GM19025 (cell line): Measurements from ENCODE around the gene MAMDC4.
"Not testable (repeated sequence)": the region's sequence is repeated elsewhere in the genome, so short reads cannot be mapped to it uniquely, and the experiment has no call there.

ENCODE experiments used
- ATAC-seq: cut with Tn5 transposase; IDR thresholded peaks from one replicate; pipeline ENCODE4 v1.9.1; 2021; ENCODE audit warnings: mild to moderate bottlenecking, low read depth, moderate library complexity; ENCODE audit not compliant: unreplicated experiment

Gene MAMDC4

DNA sequence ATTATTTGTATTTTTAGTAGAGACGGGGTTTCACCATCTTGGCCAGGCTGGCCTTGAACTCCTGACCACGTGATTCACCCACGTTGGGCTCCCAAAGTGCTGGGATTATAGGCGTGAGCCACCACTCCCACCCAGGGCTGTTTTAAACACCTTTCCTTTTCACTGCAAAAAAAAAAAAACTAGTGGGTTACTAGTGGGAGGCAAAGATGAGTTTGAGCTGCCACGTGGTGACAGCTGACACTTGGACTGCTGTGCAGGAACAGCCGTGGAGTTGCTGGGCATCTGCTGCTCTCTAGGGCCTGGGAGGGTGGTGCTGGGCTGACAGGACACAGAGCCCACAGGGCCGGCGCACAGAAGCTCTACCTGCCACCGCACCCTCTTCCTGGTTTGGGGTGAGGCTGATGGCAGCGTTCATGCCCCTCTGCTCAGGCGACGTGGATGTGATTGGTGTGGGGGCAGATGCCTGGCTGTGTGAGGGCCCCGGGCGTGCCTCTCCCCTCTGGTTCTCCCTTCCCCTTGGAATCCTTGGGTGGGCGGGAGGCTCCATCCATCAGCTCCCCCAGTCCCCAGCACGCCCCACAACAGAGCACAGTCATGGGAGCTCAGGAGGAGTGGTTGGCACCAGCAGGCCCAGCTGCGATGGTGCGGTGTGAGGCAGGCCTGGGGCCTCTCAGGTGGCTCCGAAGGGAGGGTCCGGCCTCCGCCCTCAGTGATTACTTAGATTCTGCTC, 27.5 kb upstream of the MAMDC4 start:
- no peak for ATAC-seq

DNA sequence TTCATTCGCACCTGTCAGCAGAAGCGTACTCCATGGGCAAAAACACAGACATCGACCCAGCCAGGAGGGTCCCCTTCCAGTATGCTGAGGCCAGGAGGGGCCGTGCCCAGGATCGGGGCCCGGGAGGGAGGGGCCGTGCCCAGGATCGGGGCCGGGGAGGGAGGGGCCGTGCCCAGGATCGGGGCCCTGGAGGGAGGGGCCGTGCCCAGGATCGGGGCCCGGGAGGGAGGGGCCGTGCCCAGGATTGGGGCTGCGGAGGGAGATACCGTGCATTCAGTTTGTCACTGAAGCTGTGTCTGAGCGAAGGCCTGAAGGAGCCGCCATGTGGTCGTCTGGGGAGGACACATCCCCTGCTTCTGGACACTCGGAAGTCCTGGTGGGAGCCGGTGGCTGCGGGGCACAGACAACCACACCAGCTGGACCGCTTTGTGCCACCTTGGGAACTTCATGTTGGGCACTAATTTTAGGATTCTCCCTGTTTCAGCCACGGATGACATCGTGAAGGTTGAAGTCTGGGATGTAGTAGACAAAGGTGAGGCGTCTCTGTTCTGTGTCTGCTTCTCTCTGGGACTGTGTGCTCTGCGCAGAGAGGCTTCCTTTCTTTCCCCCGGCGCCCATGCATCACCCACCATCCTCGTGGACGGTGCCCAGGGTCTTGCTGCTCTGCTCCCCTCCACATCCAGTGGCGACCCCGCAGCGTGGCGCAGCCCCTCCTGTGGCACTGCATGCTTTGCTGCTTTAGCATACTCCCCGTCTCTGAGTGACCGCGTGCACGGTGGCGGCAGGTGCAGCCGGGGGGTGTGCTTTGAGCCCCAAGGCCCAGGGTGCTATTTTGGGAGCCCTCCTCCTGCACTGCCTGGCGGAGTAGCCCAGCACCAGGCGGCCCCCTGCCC, 26.6 kb upstream of the MAMDC4 start:
- no peak for ATAC-seq

DNA sequence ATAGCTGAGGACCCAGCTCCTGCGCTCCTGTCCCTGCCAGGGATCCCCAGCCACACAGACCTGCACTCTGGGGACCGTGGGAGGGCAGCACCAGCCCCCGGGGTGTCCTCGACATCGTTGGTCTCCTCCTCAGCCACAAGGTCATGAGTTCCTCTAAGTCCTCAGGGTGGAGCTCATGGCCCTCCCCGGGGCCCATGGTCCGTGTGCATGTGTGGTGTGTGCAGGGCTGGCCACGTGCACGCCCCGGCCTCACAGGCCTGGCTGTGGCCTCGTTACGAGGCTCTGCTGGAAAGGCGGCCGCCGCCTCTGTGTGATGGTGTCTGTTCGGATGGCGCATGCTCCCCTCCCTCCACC, 26.0 kb upstream of the MAMDC4 start:
- ATAC-seq: no peak

DNA sequence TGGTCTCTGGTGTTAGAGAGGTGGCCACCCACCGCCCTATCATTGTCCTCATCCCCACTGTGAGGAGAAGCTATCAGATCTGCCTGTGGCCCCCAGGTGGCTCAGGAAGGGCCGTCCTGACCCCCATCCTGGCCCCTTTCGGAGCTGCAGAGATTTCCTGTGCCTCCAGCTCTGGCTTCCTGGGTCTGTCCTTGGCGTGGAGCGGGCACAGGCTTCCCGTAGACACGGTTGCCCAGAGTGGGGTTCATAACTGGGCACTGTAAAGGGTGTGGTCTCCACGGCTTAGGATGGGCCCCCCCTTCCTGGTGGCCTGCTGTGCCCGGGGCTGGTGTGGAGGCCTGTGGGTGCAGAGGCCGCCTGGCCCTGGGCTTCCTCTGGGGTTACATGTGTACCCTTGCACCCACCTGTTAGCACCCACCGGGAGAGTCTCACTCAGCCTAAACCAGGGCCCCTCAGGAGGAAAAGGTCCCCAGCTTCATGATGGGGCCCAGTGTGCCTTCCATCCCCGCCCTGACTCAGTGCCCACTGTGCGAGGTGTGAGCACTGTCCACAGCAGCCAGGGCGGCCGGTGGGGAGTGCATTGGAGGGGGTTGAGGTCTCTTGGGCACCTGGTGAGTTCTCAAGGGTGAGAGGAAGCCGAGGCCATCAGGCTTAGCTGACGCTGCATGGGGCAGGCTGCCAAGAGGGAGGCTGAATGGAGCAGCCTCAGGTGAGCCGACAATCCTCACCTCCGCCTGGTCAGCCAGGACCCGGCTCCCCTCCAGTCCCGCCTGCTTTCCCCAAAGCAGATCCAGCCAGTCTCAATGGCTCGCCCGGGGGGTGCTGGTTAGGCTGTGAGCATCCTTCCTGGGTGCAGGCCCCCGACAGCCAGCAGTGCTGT, 25.2 kb upstream of the MAMDC4 start:
- no peak for ATAC-seq

DNA sequence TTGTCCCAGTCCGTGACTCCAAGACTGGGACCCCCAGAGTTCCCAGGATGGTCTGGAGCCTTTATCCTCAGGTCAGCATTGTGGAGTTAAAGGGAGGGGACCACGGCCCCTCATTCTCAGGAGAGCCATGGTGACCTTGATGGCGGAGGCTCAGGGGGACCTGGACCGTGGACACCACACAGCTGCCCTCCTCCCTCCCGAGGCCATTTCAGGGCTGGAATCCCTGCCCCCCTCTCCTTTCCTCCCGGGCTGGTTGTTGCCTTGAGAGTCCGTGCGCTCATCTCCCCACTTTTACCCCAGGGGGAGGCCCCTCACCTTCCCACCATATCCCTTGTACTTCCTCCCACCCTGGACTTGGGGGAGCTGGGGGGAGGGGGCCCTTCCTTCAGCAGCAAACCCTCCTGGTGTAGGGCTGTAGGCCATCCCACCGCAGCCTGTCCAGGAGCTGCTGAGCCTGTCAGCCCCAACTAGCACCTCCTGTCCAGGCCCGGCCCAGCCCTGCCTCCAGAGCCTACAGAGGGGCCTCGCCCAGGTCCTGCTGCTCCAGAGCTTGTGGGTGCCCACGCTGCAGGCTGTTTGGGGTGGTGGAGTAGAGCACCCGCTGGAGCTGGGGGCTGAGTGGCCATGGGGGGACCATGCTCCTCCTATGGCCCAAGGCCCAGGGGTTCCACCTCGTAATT, 24.2 kb upstream of the MAMDC4 start:
- no peak for ATAC-seq

DNA sequence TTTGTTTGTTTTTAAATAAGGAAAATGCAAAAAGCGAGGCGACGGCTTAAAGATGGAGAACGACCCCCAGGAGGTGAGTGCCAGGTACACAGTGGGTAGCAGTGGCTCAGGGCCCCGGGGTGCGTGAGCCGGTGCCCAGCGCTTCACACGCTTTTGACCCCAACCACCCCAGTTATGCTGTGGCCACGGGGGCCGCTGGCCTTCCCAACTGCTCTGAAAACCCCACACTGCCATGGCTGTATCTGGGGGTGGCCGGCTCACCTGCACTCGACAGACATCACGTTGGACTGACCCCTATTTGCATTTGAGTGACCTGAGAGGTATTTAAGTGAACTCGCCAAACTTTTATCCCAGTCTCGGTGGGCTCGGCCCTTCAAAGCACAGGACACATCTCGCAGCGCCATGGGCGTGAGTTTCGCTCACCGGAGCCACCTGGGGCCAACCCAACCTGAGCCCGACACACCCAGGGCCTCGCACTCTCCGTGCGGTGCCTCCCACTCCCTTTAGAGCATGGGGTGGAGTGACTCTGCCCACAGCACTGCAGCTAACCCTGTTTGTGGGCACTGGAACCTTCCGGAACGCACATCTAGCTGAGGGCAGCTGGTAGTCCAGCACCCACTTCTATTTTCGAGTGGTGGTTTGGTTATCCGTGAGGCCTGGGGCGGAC, 23.5 kb upstream of the MAMDC4 start:
- no peak for ATAC-seq

DNA sequence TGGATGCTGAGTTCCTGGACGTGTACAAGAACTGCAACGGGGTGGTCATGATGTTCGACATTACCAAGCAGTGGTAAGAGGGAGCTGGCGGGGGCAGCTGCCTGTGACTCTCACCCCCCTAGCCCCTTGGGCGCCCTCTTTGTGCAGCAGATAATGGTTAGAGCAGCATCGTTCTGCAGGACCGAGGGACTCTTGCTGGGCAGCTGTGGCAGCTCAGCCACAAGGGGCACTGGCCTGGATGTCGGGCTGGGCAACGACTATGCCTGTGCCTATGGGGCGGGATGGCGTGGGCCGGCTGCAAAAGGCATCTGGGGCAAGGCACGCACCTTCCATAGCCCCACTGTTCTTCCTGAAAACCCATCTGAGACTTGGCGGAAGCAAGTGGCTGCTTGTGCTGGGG, 22.7 kb upstream of the MAMDC4 start:
- no peak for ATAC-seq

DNA sequence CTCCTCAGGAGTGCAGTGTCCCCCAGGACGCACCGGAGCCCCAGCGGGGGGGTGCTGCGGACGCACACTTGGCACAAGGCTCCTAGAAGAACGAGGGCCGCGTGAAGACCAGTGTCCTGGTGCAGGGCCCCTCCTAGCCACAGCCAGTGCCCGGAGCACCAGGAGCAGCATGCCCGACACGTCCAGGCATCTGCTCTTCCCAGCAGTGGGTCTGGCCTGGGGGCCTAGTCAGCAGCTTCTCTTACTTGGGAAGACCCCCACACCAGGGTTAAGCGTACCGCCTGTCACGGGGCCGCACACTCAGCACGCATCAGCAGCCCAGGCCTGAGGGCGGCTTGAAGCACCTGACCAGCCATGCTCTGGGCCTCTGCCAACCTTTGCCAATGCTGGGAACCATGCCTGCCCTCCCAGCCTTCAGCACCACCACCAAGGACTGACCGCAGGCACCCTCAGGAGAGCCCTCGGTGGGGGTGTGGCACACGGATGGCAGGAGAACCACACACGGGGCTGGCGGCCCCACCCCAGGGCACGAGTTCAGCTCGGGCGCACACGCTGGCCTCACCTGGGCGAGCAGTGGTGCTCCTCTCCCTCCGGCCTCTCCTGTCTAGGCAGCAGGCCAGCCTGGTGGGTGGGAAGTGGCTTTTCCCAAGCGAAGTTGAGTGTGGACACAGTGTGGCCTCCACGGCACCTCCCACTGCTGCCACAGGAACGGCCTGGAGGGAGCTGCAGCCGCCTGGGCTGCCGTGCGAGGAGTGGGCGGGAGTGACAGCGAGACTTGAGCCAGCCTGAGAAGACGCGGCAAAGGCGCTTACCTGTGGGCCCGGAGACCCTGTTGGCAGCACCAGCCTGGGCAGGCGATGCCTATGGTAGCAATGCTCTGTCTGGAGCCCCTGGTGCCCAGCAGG, 21.9 kb upstream of the MAMDC4 start:
- no peak for ATAC-seq

DNA sequence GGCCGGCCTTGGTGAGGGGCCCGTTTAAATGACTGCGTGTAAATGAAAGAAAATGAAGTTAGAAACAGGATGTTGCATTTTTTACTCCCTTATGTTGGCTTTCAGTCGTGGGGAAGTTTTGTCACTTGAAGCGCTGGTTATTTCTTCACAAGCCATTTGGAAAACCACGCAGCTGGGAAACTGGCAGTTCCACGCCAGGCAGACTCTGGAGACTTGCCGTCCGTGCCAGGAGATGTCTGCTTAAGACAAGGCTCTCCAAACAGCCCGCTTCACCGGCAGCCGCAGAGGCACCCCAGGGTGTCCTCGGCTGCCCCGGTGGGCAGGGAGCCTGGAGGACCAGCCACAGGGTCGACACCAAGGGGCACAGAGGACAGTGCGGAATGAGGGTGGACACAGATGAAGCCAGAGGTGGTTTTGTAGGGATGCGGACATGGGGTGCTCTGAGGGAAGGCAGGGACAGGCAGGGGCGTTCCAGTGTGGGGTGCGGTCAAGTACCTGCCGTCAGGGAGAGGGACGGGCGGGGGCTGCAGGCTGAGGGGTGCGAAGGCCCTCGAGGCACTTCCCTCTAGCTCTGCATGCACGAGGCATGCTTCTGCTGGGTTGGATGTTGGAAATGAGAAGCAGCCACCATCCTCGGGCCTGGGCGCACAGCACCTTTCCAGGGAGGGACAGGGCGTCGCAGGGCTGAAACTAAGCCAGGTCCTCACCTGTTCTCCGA, 21.0 kb upstream of the MAMDC4 start:
- ATAC-seq: no peak

DNA sequence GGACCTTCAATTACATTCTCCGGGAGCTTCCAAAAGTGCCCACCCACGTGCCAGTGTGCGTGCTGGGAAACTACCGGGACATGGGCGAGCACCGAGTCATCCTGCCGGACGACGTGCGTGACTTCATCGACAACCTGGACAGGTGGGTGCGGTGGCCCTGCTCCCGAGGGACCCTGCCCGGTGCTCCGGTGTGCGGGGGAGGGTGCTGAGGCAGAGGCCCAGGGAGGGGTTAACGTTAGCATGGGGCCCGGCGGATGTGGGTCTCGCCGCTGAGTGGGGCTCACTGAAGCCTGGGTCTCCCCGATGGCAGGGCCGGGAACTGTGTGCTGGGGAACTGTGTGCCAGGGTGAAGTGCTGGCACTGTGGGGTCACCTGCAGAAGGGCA, 20.4 kb upstream of the MAMDC4 start:
- no peak for ATAC-seq

DNA sequence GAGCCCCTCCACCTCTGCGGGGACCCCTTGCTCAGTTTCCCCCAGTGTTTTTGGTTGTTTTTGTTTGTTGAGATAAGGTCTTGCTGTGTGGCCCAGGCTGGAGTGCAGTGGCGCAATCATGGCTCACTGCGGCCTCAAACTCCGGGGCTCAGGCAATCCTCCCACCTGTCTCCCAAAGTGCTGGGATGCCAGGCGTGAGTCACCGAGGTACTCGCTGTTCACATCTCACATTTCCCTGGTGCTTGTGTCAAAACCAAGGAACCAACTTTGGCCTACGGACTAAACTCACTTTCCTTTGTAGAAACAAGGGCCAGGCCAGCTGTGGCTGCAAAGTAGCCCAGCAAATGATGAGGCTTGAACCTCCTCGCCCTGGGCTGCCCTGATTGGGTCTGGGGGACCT, 19.6 kb upstream of the MAMDC4 start:
- ATAC-seq: no peak

DNA sequence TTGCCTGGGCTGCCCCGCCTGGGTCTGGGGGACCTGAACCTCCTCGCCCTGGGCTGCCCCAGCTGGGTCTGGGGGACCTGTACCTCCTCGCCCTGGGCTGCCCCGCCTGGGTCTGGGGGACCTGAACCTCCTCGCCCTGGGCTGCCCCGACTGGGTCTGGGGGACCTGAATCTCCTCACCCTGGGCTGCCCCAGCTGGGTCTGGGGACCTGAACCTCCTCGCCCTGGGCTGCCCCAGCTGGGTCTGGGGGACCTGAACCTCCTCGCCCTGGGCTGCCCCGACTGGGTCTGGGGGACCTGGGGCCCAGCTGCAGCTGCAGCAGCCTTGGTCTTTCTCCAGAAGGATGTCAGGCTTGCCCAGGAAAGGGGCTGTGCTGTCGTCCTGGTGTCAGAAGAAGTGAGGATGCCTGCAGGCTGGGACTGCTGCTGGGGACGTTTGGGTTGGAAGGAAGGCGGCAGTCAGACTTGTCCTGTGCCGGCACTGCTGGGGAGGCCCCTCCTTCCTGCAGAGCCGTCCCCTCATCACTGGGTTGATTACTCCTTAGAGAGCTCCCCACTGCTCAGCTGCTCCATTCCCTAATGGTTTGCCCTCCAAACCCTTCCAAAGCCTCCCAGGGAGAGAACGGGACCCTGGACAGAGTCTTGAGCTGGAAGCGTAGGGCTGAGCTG, 18.6 kb upstream of the MAMDC4 start:
- ATAC-seq: not testable (repeated sequence)

DNA sequence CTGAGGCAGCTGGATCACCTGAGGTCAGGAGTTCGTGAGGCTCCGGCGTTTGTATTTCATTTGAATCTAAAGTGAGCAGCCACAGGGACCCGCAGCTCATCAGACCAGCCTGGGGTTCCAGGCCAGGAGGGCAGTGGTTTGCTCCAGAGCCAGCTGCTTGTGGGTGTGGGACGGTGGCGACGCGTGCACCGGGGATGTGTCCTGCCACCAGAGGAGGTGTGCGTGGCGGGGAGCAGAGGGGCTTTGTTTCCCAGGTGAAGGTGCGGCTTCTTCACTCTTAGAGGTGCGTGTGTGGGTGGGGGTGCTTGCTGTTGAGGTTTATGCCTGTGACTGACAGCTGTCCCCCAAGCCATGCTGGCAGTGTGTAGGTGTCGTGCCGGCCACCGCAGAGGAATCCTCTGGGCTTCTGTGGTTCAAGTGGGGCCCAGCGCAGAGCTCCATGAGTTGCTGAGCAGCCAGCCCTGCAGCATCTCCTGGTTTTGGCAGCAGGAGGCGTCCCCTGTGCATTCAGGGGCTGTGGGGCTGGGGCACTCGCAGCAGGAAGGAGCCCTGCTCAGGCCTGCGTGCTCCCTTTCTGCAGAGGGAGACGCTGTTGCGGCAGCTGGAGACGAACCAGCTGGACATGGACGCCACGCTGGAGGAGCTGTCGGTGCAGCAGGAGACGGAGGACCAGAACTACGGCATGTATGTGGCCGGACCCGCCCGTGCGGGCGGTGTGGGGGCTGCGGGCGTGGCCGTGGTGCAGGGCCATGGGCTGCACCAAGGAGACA, 16.8 kb upstream of the MAMDC4 start:
- no peak for ATAC-seq

DNA sequence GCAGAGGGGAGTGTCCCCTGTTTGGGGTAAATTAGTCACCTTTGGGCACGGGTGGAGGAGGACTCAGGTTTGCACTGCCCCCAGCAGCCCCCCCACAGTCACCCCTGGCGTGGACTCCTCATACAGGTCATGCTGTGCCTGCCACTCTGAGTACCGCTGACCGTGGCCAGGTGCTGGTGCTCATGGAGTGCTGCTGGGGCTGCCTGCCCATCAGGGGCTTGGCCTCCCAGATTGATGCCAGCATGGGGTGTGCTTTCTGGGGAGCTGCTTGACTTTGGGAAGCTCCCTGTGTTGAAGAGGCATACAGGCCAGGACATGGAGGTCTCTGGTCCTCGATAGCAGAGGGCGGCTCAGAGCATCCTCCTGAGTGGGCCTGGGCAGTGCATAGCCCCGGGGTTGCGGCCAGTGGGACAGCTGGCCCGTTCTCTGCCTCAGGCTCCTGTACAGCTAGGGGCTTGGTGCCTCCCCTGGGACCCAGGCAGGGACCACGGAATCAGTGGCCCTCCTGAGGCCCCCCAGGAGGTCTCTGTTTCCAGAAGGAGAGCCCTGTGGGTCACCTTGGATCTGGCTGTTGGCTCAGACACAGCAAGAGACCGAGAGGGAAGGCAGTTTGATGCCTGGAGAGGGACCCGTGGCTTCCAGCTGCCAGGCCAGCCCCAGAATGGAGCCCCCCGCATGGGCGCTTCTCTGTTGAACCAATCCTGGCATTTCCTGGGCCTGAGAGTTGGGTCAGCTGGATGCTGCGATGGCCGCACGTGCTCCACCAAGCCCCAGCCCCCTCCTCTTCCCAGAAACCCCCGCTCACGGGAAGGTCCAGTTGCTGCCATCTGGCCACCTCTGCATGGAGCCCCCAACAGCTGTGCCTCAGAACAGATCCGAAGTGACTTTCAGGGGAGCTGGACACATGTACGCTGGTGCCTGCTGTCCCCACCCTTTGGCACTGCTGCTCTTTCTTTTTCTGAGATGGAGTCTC, 15.9 kb upstream of the MAMDC4 start:
- no peak for ATAC-seq

DNA sequence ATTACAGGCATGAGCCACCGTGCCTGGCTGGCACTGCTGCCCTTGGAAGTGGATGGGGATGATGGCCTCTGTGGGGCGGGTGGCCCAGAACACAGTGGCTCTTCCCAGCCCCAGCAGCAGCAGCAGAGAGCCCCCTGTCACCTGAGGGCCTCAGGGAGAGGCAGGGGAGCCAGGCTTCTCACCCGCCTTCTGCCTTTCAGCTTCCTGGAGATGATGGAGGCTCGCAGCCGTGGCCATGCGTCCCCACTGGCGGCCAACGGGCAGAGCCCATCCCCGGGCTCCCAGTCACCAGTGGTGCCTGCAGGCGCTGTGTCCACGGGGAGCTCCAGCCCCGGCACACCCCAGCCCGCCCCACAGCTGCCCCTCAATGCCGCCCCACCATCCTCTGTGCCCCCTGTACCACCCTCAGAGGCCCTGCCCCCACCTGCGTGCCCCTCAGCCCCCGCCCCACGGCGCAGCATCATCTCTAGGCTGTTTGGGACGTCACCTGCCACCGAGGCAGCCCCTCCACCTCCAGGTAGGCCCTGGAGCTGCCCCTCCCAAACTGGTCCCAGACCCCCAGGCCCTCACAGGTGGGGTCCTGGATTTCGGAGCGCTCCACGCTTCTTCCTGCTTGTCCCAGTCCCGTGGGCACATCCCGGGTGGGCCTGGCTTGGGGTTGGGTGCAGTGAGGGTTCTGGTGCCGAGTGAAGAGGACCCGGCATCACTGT, 14.8 kb upstream of the MAMDC4 start:
- no peak for ATAC-seq
